ENCODE data around the gene LAMB1. TPM values are rescaled to one million over a fixed set of nuclear protein-coding genes. Genes with fewer than 3 reads are reported as not detected.

LAMB1 gene
- total RNA-seq, 1 donor from 2014 or later = 226 TPM

- no peak for DNase-seq (ENCODE audit: extremely low spot score, unreplicated experiment)
- Mint-ChIP-seq H3K36me3 (peaks cover 63% of the 10 kb centered on the region), H3K4me3 (no peak overlapping the region), H3K9me3 (no peaks in the 10 kb centered on the region), H3K27ac (no peak overlapping the region), H3K27me3 (no peaks in the 10 kb centered on the region), H3K4me1 (ENCODE audit: unreplicated experiment) (no peaks in the 10 kb centered on the region)
- TF ChIP-seq, protein P1, sequence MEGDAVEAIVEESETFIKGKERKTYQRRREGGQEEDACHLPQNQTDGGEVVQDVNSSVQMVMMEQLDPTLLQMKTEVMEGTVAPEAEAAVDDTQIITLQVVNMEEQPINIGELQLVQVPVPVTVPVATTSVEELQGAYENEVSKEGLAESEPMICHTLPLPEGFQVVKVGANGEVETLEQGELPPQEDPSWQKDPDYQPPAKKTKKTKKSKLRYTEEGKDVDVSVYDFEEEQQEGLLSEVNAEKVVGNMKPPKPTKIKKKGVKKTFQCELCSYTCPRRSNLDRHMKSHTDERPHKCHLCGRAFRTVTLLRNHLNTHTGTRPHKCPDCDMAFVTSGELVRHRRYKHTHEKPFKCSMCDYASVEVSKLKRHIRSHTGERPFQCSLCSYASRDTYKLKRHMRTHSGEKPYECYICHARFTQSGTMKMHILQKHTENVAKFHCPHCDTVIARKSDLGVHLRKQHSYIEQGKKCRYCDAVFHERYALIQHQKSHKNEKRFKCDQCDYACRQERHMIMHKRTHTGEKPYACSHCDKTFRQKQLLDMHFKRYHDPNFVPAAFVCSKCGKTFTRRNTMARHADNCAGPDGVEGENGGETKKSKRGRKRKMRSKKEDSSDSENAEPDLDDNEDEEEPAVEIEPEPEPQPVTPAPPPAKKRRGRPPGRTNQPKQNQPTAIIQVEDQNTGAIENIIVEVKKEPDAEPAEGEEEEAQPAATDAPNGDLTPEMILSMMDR (conservative IDR thresholded peaks at IDR 0.05) = no peak
Measured at GRCh38 chr7:107911981-107912380, 91.0 kb downstream of the LAMB1 start.

DNA sequence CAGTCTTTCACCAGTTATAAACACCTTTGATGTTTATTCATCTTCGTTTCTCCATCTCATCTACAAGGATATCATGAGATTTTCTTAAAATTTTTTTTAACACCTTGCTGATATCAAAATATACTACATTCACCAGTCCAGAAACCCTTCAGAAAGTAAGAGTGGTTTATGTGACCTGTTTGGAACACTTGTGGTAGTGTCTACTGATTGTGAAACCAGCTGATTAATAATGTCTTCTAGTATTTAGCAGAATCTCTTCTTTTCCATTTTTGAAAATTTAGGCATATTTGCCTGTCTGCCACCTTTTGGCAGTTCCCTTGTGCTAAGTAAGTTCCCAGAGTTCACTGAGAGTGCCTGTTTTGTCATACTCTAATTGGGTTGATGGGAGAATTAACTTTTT lies 93.5 kb downstream of the LAMB1 start:
- TF ChIP-seq, protein P1 (conservative IDR thresholded peaks at IDR 0.05) = no peak
- no peaks in the 10 kb centered on the region for H3K27me3 Mint-ChIP-seq
- DNase-seq (ENCODE audit: extremely low spot score, unreplicated experiment) = no peak
- H3K36me3 Mint-ChIP-seq = peaks cover 65% of the 10 kb centered on the region
- H3K27ac Mint-ChIP-seq = no peak overlapping the region
- no peak overlapping the region for H3K4me3 Mint-ChIP-seq
- H3K4me1 Mint-ChIP-seq (ENCODE audit: unreplicated experiment) = no peaks in the 10 kb centered on the region
- no peaks in the 10 kb centered on the region for H3K9me3 Mint-ChIP-seq

- no peaks in the 10 kb centered on the region for H3K4me1 Mint-ChIP-seq (ENCODE audit: unreplicated experiment)
- TF ChIP-seq, protein P1 (conservative IDR thresholded peaks at IDR 0.05) = no peak
- no peak overlapping the region for H3K27ac Mint-ChIP-seq
- no peak overlapping the region for H3K4me3 Mint-ChIP-seq
- DNase-seq (ENCODE audit: extremely low spot score, unreplicated experiment) = no peak
- no peaks in the 10 kb centered on the region for H3K9me3 Mint-ChIP-seq
- peaks cover 57% of the 10 kb centered on the region for H3K36me3 Mint-ChIP-seq
- no peaks in the 10 kb centered on the region for H3K27me3 Mint-ChIP-seq
Measured at GRCh38 chr7:107907790-107908189, 95.2 kb downstream of the LAMB1 start.

DNA sequence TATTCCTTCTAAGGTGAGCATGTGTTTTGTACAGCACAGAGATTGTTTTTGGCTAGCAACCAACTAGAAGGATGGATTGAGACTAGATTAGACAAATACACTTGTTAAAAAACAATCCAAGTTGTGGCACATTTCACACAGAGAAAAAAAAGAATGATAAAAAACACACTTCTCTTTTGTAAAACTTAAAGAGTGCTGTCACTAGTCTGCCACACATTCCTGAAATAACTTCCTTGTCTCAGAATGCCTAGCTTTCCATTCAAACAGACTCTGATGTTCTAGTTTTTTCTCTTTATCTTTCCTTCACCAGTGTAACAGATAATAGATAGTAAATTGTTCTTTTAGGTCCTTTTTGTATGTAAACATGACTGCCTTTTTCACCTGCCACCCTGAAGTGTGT lies 100.6 kb downstream of the LAMB1 start:
- Mint-ChIP-seq H3K36me3 (peaks cover 29% of the 10 kb centered on the region), H3K9me3 (no peaks in the 10 kb centered on the region), H3K4me1 (ENCODE audit: unreplicated experiment) (no peaks in the 10 kb centered on the region), H3K27ac (peak overlapping the region; percentile 27), H3K27me3 (no peaks in the 10 kb centered on the region), H3K4me3 (no peak overlapping the region)
- no peak for DNase-seq (ENCODE audit: extremely low spot score, unreplicated experiment)
- TF ChIP-seq, protein P1 (conservative IDR thresholded peaks at IDR 0.05) = no peak

GRCh38 chr7:107900496-107901015 lies 102.4 kb downstream of the LAMB1 start:
- Mint-ChIP-seq H3K27ac (no peak overlapping the region), H3K4me3 (no peak overlapping the region)
- TF ChIP-seq, protein P1 (conservative IDR thresholded peaks at IDR 0.05) = no peak

More at GRCh38 chr7:107900496-107901015, 102.4 kb downstream of the LAMB1 start:
- DNase-seq (ENCODE audit: extremely low spot score, unreplicated experiment) = no peak
- H3K27me3 Mint-ChIP-seq = no peaks in the 10 kb centered on the region
- peaks cover 8% of the 10 kb centered on the region for H3K4me1 Mint-ChIP-seq (ENCODE audit: unreplicated experiment)
- H3K9me3 Mint-ChIP-seq = no peaks in the 10 kb centered on the region
- peaks cover 30% of the 10 kb centered on the region for H3K36me3 Mint-ChIP-seq

Data from type B pancreatic cell (in vitro differentiated cells).